ENCODE data around the gene GAPDHS.

DNA sequence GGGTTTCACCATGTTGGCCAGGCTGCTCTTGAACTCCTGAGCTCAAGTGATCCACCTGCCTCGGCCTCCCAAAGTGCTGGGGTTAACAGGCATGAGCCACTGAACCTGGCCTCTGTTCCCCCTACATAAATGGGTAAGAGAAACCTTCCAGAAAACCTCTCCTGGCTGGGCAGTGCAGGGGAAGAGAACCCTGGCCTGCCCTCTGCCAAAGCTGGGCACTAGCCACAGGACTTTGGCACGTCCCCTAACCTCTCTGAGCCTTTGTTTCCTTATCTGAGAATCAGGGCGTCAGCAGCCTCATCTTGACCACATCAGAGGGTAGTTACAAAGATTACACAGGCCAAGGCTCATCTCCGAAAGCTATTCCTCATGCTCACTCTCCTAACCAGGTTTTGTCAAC is 7.4 kb upstream of the GAPDHS start:
- TF ChIP-seq CTCF (IDR thresholded peaks at IDR 0.05) (no peak), POLR2A (IDR thresholded peaks at IDR 0.05) (no peak)

Data from vagina (tissue), 2 donors.